GDM1 (cell line): ENCODE results near the gene STOML3.

Experiments used
- DNase-seq: peaks from one replicate; lab custom pipeline; 2025; lab: John Stamatoyannopoulos, UW

The STOML3 gene

DNA sequence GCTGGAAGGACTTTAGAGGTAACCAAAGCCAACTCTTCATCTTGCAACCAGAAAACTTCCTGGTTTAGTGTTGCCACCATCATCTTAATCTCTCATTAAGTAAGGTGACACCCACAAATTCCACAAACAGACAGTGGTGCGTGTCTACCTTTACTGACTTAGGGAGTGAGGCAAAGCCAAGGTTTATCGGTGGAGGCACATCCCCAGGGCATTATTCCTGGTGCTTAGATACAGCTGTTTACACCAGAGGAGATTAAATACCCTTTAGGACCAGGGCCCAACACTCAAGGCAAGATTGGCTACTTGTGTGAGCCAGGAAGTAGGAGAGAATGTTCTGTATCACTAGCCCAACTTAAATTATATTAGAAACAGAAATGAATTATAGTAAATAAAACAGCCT, 9.5 kb downstream of the STOML3 start:
- no peak for DNase-seq

DNA sequence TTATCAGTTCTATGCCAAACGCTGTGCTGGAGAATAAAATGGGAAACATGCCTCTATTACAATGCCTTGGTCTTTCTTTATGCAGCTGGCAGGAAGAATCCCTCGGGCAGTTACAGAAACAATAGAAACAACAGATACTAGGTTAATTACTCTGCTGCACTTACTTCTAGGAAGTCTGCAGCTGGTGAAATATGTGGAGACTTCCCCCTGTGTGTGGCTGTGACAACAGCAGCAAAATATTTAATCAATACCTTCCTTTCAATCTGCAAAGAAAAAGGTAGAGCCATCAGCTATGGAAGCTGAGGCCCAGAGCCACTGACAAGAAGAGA, 9.9 kb downstream of the STOML3 start:
- DNase-seq: no peak

DNA sequence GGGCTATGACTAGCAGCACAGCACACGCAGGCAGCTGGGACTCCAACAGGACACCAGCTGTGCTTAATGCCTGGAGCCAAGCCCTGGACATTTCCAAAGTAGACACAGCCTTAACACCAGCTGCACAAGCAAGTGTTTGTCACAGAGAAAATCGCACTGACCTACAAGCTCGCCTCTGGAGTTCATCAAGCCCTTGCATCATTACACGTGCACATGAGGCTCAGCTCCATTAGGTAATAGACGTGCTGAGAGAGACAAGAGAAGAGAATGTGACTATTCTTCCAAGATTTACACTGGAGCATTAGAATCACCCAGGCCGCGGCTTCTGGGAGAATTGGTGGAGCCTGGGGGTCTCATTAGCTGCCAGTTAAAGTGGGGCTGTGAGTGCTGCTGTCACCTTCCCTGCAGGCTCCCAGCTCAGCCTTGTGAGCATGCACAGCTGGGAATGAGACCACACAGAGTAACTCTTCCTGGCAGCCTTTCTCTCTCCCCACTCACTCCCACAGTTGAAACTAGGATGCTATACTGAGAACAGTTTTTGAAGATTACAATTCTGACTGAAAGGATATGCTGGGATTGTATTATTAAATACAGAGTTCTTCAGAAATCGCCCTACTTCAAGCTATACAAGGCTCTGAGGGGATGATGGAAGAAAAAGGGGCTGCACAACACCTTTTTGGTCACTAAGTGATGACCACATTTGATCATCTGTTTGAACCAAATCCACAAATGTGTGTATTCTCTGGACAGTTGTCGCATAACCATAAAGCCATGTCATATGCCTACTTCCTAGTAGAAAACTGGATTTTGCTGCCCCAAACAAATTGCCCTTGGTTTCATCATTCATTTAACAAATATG, 10.5 kb downstream of the STOML3 start:
- no peak for DNase-seq

DNA sequence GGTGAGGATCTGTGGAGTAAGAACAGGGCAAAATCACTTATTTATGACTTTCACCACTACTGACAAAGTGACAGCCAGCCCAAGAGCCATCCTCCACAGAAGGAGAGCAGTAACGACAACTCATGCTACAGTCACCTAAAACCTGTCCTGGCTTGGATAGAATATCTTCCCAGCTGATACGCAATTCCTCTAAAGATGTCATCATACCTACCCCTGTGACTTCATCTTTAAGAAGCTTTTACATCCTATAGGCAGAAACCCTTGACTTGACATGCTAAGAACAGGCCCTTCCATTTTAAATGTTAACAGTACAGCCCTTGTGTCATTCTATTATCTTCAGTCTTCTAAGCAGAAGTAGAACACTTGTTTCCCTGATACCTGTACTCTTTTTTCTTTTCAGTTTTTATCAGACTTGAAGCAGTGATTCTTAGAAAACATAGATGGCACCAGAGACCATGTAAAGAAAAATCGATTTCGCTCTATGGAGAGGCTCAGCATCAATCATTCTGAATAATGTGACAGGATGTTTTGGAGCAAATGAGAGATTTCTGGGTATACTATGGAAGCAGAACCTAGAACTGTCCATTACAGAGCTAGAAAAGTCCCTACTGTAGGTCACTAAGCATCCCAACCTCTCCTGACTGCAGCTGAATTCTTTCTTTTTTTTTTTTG, 20.1 kb downstream of the STOML3 start:
- no peak for DNase-seq

DNA sequence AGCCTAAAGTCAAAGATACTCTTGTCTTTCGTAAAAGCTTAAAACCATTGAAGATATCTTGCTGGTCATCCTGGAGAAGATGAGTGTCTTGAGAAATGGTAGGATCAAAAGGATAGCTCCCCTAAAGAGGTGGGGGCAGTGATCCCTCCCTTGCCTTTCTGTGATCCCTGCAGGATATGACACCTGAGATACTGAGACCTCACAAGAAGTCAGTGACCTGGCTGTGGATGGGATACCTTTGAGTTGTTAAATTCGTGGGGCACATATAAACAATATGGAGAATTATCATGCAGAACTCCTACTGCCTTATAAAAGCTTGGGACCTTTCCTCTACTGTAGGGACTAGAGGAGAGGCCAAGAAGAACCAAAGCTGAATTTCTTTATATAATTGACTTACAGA, 21.4 kb downstream of the STOML3 start:
- DNase-seq: no peak

DNA sequence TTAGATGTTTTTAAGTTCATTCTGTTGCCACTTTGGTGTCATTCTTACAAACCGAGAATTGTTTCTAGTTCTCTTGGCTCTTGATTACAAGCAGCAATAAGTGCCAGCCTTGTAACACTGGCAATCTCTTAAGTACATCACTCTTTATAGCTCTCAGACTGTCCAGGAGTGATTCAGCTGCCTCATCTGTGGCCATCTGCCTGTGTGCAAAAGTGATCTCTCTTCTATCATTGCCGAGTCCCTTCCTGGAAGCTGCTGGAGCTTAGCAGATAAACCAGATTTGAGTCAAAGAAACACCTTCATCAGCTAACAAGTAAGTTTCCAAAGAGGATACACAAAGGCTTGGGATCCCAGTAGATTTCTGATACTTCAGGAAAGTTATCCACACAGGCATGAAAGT, 23.2 kb downstream of the STOML3 start:
- DNase-seq: no peak

DNA sequence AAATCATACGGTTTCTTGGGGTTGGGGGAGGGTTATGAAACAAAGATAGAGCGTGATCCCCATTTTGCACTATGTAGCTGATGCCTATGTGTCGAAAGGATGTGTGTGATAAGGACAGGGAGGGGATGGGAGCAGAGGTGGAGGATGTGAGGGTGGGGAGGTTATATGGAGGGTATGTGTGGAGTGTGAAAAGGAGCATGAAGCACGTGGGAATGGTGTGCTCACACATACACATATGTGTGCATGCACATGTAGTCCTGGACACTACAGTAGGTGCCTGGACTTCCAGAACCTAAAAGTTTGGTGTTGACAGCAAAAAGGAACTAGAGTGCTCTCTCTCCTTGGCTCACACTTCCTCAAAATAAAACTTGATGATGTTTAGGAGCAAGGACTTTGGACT, 25.4 kb downstream of the STOML3 start:
- no peak for DNase-seq

DNA sequence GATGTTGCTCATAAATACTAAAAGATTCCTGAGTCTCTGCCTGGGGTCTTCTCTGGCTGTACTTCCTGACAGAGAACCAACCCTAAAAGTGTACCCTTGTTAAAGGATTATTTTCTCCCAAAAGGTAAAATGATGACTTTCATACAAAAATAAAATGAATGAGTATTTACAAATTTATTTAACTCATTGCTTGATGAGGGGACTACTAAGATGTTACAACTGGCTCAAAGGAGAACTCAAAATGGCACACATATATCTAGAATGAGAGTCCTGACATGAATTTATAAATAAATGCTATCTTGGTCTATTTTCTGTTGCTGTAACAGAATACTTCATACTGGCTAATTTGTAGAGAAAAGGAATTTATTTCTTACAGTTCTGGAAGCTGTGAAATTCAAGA, 30.5 kb downstream of the STOML3 start:
- no peak for DNase-seq

DNA sequence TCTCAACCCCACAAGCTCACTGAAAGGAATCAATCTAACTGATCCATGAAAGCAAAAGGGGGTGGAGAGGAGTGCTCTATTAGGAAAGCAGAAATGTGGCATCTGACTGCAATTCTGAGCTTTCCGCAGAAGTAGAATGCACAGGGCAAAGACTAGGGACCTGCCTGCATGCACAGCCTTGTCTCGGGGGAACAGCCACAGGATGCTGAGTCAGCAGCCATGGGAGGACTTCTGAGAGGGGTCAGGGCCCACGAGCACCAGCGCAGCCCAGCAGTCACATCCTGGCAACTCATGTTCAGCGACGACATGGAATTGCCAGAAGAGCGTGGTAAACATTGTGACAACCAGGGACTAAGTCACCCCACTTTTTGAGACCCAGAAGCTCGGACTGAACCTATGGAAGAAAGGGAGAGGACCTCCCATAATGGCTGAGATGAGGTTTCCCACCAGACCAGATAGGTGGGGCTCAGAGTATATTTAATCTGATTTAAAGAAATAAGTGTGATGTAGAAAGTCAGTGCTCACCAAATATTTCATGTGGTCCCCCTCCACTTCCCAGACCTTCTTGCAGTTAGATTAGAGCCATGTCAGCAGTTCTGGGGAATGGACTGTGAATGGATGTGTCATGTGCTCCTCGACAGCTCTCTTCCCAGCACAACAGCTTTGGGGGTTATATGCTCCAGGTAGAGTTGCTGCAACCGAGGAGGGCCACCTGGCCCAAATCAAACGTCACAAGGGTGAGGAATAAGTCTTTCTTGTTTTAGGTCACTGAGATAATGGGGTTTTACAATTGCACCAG, 32.6 kb downstream of the STOML3 start:
- no peak for DNase-seq

DNA sequence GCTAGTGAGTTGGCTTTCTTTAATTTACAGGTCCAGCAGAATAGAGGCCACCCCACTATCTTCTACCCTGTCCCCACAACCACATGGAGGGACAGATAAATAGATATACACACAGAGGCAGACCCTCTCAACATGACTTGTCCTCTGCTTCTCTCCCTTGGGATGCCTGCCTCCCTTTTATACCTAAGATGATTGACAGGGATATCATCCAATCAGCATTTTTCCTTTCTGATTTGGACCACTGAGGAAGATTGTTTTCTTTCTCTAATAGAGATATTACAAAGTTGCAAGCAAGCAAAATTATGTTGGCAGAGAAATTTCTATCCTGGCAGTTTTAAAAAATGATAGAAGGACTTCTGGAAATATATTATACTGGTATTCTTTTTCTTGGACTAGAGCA, 35.8 kb downstream of the STOML3 start:
- DNase-seq: no peak

DNA sequence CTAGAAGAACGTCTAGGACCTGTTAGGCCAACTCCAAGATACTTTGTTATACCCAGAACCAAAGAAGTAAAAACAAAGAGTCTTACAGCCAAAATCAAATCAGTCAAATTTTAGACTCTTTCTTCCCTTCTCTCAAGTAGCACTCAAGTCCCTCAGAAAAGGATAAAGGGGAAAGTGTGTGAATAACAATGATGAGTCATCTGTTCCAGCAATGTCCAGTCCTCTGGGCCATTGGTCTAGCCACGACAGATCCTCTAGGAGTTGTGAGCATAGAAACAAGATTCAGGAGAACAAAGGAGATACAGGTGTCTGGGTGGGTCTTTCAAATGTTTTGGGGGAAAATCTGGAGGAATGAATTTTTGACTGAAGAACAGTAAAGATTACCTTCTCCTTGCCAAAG, 36.3 kb downstream of the STOML3 start:
- DNase-seq: no peak

DNA sequence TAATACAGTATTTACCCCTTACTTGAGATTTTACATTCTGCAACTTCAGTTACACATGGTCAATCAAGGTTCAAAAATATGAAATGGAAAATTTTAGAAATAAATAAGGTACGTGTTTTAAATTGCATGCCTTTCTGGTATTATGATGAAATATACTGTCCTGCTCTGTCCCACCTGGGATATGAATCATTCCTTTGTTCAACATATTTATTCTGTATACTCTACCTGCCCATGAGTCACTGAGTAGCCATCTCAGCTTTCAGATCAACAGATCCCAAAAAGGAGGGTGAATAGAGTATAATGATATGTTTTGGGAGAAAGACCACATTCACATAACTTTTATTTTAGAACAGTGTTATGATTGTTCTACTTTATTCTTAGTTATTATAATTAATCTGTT, 37.8 kb downstream of the STOML3 start:
- DNase-seq: no peak

DNA sequence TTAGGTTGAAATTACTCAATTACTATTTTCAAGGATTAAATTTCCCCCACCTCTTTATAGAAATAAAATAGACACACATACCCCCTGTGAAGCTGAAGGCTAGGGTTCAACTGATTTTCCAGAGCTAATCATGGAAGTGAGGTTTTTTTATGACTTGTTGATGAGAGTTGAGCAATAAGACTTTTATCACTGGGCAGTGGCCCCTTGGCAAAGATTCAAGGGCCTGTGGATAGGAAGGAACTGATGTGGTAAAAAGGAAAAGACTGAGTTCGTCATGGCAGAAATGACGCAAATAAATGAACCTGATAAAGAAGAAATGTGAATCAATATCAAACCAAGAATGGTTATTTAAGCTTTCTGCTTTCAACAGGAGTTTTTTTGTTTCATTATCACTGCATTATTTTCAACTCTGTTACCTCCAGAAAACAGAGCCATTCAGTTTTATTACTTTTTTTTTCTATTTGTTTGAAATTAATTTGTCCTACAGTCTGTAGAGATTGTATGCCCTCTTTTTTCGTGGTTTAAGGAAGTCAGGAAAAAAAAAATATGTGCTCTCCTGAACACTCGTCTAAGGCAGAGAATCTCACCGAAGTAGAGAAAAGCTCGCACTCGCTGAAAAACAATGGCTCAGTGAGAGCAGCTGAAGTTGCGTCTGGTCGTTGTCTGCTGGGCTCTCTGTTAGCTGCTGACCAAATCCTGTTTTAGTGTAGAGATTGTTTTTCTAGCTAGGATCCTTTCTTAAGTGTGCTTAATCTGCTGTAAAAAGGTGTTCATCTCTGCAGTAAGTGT, 38.9 kb downstream of the STOML3 start:
- no peak for DNase-seq

DNA sequence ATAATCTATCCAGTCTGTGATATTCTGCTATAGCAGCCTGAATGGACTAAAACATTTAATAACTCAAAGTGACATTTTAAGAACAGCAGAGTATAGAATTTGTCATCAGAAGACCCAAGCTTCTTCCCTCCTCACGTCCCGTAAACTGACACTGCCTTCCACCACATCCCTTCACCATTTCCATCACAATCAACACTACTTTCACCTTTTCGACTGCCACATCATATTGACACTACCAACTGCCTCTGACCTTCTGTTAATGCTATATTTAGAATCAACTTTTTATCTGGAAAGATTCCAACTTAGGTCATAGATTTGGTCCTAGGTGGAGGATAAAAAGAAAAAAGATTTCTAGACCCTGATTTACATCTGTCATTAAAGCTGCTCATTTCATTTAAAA, 39.6 kb downstream of the STOML3 start:
- DNase-seq: no peak

DNA sequence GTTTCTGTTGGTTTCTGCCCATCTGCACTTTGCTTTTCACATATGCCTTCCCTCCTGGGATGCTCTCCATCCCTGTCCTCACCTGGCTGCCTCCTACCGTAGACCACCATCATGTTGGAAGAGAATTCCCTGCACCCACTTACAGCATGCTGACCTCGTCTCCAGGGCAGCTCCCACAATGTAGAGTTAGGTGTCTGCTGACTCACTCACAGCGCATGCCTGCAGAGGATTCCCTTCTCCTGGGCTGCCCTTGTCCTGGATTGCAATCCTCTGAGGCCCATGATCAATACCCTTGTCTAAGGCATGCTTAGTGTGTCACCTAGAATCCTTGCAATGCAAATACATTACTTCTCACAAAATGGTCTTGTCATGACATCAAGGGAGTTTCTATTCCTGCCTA, 43.6 kb downstream of the STOML3 start:
- no peak for DNase-seq

DNA sequence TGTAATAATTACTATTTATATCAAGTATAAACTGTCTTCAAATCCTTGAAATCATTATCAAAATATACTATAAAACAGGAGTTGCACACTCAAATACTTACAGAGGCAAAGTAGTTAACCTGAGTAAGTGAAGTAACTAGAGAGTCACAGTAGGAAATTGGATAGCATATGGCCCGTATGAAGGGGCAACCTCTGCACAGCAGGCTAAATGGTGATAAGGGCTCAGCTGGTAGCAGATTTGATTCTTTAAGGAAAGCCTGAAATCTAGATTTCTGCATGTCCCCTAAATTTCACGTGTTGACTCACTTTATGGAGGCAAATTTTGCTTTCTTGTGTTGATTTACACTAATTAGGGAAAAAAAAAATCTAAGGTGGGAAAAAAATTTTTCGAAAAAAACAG, 46.4 kb downstream of the STOML3 start:
- no peak for DNase-seq

DNA sequence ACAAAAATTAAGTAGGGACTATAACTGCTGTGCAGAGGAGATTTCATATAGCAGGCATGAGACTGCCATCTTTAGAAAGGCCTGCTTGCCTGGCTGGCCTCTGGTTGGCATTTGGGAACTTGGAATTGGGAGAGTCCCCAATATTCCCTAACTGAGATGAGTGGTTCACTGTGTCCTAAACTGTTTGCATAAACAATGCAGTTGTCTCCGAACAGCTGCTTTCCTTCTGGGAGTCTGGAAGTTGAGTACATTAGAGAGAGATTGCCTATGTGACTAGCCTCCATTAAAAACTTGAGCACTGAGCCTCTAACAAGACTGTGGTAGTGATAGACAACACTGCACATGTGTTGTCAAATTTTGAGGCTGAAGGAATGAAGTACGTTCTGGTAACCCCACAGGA, 47.4 kb downstream of the STOML3 start:
- no peak for DNase-seq

DNA sequence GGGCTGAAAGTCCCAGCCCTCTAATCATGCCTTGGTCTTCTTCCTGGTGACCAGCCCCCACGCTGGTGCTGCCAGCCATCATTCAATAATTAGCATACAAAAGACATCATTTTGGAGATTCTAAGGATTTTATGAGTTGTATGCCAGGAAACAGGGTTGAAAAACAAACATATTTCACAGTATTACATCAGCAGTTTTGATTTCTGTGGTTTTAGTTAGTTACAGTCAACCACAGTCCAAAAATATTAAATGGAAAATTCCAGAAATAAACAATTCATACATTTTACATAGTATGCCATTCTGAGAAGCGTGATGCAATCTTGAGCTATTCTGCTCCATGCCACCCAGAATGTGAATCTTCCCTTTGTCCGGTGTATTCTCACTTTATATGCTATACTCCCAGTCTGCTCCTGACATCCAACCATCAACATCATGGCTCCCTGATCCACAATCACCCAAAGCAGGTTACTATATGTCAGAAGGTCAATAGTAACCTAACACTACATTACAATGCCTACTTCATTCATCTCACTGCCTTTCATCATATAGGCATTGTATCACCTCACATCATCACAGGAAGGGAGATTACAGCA, 49.2 kb downstream of the STOML3 start:
- no peak for DNase-seq

DNA sequence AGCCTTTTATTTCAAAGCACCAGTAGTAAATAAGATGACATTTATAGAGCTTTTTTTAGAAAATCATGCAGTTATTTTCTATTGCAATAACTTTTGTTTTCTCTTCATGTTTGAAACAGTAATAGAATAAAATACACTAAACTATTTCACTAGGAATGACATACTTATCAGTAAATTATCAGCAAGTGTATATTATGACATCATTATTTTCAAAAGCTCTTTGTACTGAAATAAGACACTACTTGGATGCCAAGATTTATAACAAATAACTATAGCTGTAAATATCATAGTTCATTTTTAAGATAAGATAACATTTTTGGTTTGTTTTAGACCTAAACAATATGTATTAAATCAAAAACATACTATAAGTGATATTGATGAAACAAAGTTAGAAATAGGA, 56.8 kb downstream of the STOML3 start:
- DNase-seq: no peak

DNA sequence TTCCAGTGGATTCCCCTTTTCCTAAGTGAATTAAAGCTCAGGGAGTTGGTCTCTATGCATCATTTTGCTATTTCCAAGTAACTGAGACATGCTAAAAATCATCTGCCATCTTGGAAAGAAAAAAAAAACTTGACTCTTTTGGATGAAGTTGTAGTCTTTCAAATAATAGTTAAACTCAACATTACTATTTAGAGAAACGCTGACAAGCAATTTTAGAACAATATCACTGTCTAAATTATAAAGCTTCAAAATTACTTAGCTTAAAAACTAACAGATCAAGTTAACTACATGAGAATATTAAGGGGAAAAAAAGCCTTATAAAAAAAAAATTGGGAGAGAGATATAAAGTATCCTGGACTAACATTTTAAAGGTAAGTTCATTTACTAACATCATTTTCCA, 68.5 kb downstream of the STOML3 start:
- DNase-seq: no peak

DNA sequence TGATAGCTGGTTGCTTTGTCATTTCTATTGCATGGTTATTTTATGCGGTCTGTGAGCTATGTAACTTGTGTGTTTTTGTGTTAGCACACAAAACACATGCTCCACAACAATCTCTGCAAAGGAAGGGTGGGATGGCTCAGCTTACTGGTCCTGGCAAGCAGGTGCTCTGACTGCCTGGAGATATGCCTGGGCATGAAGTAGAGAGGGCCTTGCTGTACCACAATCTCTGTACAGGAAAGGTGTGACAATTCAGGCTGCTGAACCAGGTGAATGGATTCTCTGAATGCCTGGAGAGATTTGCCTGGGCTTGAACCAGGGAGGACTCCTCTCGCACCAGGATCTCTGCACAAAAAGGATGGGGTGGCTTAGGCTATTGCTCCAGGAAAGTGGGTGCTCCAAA, 69.5 kb downstream of the STOML3 start:
- DNase-seq: no peak
